Esophagus muscularis mucosa (tissue), 3 donors: ENCODE measurements around the gene PDE8A.

Source experiments
- CTCF ChIP-seq, 3 experiments: fragments of 200-600 bp in 2 of 3; fragments of 450-650 bp in 1 of 3; sonication (generic) in 2 of 3; IDR thresholded peaks; one replicate each; pipeline ENCODE4 v1.5.1; 2017 to 2019; ENCODE audit warnings: antibody characterized with exemption in 3 of 3, mild to moderate bottlenecking in 2 of 3, moderate library complexity in 1 of 3
- POLR2A ChIP-seq: fragments of 450-650 bp; IDR thresholded peaks from one replicate; pipeline ENCODE4 v1.6.1; 2017; ENCODE audit warnings: antibody characterized with exemption, moderate library complexity, mild to moderate bottlenecking, low read depth

- no peak for TF ChIP-seq CTCF (IDR thresholded peaks at IDR 0.05)
- TF ChIP-seq POLR2A: no peak
Observed at GRCh38 chr15:85128621-85129020, 147.0 kb downstream of the PDE8A start.
